ENCODE data around the gene LMCD1. TPM values are rescaled to one million over a fixed set of nuclear protein-coding genes. Genes with fewer than 3 reads are reported as not detected.

The LMCD1 gene
- polyA plus RNA-seq, 1 of the 3 experiments (the other 2 are of a cell fraction): 23.6 TPM

DNA sequence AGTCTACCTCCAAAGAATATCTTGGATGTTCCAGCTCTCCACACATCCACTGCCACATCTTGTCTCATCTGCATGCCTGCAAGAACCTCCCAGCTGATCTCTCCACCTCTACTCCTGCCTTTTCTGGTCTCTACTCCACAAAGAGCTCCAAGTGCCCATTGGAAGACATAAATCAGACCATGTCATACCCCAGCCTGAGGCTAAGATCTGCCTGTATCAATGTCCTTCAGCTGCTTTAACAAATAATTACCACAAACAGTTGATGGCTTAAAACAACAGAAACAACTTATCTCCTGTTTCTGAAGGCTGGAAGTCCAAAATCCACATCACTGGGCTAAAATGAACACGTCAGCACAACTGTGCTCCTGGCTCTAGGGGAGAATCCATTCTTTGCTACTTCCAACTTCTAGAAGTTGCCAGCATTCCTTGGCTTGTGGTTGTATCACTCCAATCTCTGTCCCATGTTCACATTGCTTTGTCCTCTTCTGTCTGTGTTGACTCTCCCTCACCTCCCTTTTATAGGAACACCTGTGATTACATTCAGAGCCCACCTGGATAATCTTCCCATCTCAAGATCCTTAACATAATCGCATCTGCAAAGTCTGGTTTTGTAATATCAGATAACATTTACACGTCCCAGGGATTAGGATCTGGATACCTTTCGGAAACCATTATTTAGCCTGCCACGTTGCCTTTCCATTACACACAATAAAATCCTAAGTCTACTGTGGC is 17.0 kb upstream of the LMCD1 start:
- no peak for DNase-seq
- no peaks in the 10 kb centered on the region for H3K9me3 ChIP-seq
- H3K27ac ChIP-seq (ENCODE audit: low read depth in 2 of 2, low read length in 1 of 2): peak overlapping the region in 1 of 2 experiments; percentile 91; a peak in 1 of 4 replicates
- peaks cover 6 to 12% of the 10 kb centered on the region in 2 experiments; a peak in 3 of 4 replicates for H3K4me1 ChIP-seq (ENCODE audit: control insufficient read depth in 1 of 2, insufficient read depth in 2 of 2, low read depth in 1 of 2, low read length in 1 of 2)
- H4K20me1 ChIP-seq (ENCODE audit: insufficient read depth): no peaks in the 10 kb centered on the region
- 91% methylated on average over 5 of the region's 5 CpGs for WGBS (ENCODE audit: low lambda C conversion rate)
- CTCF ChIA-PET: interaction anchor here (1.4 to 1.8 kb wide), 2 partner anchors 12 to 123 kb away, joined by 6 to 7 read pairs; no protein-coding TSS in a partner anchor
- no peak overlapping the region for H3K4me3 ChIP-seq (ENCODE audit: low read depth in 2 of 2, low read length in 1 of 2)
- H3K79me2 ChIP-seq (ENCODE audit: insufficient read depth): no peaks in the 10 kb centered on the region
- no peak overlapping the region for H2AFZ ChIP-seq (ENCODE audit: low read depth)
- H3F3A ChIP-seq (replicated peaks; ENCODE audit: insufficient read depth): peaks cover 14% of the 10 kb centered on the region
- no peaks in the 10 kb centered on the region for H3K36me3 ChIP-seq (replicated peaks in 1 of 2; ENCODE audit: control insufficient read depth in 1 of 2, insufficient read depth in 2 of 2, low read length in 1 of 2)
- no peak for TF ChIP-seq FOXM1 (IDR thresholded peaks at IDR 0.05; ENCODE audit: low read depth)
- TF ChIP-seq, protein P1, sequence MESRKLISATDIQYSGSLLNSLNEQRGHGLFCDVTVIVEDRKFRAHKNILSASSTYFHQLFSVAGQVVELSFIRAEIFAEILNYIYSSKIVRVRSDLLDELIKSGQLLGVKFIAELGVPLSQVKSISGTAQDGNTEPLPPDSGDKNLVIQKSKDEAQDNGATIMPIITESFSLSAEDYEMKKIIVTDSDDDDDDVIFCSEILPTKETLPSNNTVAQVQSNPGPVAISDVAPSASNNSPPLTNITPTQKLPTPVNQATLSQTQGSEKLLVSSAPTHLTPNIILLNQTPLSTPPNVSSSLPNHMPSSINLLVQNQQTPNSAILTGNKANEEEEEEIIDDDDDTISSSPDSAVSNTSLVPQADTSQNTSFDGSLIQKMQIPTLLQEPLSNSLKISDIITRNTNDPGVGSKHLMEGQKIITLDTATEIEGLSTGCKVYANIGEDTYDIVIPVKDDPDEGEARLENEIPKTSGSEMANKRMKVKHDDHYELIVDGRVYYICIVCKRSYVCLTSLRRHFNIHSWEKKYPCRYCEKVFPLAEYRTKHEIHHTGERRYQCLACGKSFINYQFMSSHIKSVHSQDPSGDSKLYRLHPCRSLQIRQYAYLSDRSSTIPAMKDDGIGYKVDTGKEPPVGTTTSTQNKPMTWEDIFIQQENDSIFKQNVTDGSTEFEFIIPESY (IDR thresholded peaks at IDR 0.05; ENCODE audit: borderline replicate concordance, low read depth): no peak
- TF ChIP-seq SIN3A (IDR thresholded peaks at IDR 0.05; ENCODE audit: borderline replicate concordance, low read depth, low read length): no peak
- TF ChIP-seq, protein P2, sequence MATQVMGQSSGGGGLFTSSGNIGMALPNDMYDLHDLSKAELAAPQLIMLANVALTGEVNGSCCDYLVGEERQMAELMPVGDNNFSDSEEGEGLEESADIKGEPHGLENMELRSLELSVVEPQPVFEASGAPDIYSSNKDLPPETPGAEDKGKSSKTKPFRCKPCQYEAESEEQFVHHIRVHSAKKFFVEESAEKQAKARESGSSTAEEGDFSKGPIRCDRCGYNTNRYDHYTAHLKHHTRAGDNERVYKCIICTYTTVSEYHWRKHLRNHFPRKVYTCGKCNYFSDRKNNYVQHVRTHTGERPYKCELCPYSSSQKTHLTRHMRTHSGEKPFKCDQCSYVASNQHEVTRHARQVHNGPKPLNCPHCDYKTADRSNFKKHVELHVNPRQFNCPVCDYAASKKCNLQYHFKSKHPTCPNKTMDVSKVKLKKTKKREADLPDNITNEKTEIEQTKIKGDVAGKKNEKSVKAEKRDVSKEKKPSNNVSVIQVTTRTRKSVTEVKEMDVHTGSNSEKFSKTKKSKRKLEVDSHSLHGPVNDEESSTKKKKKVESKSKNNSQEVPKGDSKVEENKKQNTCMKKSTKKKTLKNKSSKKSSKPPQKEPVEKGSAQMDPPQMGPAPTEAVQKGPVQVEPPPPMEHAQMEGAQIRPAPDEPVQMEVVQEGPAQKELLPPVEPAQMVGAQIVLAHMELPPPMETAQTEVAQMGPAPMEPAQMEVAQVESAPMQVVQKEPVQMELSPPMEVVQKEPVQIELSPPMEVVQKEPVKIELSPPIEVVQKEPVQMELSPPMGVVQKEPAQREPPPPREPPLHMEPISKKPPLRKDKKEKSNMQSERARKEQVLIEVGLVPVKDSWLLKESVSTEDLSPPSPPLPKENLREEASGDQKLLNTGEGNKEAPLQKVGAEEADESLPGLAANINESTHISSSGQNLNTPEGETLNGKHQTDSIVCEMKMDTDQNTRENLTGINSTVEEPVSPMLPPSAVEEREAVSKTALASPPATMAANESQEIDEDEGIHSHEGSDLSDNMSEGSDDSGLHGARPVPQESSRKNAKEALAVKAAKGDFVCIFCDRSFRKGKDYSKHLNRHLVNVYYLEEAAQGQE (IDR thresholded peaks at IDR 0.05; ENCODE audit: low read depth, low read length): no peak
- no peak for TF ChIP-seq GATA2 (CRISPR knock-in tag; IDR thresholded peaks at IDR 0.05)
- no peak for TF ChIP-seq SMC3 (IDR thresholded peaks at IDR 0.05; ENCODE audit: low read depth, low read length)
- TF ChIP-seq, protein P3, sequence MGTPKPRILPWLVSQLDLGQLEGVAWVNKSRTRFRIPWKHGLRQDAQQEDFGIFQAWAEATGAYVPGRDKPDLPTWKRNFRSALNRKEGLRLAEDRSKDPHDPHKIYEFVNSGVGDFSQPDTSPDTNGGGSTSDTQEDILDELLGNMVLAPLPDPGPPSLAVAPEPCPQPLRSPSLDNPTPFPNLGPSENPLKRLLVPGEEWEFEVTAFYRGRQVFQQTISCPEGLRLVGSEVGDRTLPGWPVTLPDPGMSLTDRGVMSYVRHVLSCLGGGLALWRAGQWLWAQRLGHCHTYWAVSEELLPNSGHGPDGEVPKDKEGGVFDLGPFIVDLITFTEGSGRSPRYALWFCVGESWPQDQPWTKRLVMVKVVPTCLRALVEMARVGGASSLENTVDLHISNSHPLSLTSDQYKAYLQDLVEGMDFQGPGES (IDR thresholded peaks at IDR 0.05; ENCODE audit: low read depth, low read length): no peak
- no peak for TF ChIP-seq MXI1 (IDR thresholded peaks at IDR 0.05; ENCODE audit: low read depth, low read length)
- no peak overlapping the region for H3K4me2 ChIP-seq
- H3K9ac ChIP-seq: no peak overlapping the region
- POLR2A ChIA-PET: no interaction called here
- H3K9me2 ChIP-seq: no peaks in the 10 kb centered on the region
- no peaks in the 10 kb centered on the region for H3K27me3 ChIP-seq (ENCODE audit: insufficient read depth)
